Measurements from ENCODE around the gene AGBL4.

AGBL4 gene

DNA sequence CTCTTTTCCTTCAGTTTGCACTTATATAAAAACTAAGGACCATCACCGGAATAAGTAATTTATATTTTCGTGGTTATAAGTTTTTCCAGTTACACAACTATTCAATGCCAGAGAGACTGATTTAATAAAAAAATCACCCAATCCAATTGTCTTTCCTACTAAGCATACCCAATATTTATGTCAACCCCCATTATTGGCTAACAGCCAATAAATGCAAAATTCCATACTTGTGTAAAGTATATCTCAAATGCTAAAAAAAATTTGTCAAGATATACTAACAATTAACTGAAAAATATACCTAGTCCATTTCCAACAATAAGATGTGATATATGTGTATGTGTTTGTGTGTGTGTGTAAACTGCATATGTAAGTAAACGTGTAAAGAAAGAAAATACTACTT lies 117.4 kb downstream of the AGBL4 start:
- Histone ChIP-seq H3K27ac (no peak overlapping the region), H3K36me3 (no peaks in the 10 kb centered on the region), H3K27me3 (no peaks in the 10 kb centered on the region), H3K9me3 (no peaks in the 10 kb centered on the region), H3K4me3 (ENCODE audit: low read depth in 1 of 2, low read length in 1 of 2) (no peak overlapping the region), H3K4me1 (ENCODE audit: control insufficient read depth in 1 of 2, insufficient read depth in 1 of 2, low read depth in 1 of 2, low read length in 1 of 2) (no peaks in the 10 kb centered on the region)
- TF ChIP-seq, protein P1, sequence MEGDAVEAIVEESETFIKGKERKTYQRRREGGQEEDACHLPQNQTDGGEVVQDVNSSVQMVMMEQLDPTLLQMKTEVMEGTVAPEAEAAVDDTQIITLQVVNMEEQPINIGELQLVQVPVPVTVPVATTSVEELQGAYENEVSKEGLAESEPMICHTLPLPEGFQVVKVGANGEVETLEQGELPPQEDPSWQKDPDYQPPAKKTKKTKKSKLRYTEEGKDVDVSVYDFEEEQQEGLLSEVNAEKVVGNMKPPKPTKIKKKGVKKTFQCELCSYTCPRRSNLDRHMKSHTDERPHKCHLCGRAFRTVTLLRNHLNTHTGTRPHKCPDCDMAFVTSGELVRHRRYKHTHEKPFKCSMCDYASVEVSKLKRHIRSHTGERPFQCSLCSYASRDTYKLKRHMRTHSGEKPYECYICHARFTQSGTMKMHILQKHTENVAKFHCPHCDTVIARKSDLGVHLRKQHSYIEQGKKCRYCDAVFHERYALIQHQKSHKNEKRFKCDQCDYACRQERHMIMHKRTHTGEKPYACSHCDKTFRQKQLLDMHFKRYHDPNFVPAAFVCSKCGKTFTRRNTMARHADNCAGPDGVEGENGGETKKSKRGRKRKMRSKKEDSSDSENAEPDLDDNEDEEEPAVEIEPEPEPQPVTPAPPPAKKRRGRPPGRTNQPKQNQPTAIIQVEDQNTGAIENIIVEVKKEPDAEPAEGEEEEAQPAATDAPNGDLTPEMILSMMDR (IDR thresholded peaks at IDR 0.05): no peak

DNA sequence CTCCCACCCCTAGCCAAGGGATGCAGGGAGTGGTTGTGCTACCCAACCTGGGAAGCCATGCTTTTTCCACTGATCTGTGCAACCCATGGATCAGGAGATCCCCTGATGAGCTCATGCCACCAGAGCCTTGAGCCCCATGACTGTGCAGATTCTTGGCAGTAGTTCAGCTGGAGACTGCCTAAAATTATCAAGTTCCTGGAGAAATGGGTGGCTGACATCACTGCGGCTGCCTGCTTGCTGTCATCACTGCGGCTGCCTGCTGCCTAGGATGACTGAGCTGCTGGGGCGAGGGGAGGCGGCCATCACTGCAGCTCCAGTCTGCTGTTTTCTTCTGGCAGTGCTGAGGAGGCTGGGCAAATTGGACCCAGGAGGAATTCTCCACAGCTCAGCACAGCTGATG lies 159.2 kb downstream of the AGBL4 start:
- Histone ChIP-seq H3K9me3 (no peaks in the 10 kb centered on the region), H3K27ac (no peak overlapping the region), H3K4me3 (ENCODE audit: low read depth in 1 of 2, low read length in 1 of 2) (no peak overlapping the region), H3K4me1 (ENCODE audit: control insufficient read depth in 1 of 2, insufficient read depth in 1 of 2, low read depth in 1 of 2, low read length in 1 of 2) (no peaks in the 10 kb centered on the region), H3K36me3 (no peaks in the 10 kb centered on the region), H3K27me3 (no peaks in the 10 kb centered on the region)
- TF ChIP-seq, protein P1 (IDR thresholded peaks at IDR 0.05): no peak

DNA sequence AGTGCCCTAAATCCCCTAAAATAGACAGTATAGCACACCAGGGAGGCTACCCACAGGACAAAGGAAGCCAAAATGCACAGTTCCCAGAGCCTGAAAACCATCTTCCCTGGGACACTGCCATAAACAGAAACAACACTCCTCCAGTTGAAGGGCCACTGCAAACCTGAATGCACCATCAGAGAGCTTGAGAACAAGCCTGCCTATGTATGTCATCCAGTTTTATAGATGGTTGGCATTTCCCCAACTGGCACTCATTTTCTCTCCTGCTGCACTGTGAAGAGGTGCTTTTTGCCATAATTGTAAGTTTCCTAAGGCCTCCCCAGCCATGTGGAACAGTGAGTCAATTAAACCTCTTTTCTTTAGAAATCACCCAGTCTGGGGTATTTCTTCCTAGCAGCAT lies 169.0 kb downstream of the AGBL4 start:
- Histone ChIP-seq H3K36me3 (no peaks in the 10 kb centered on the region), H3K4me1 (ENCODE audit: control insufficient read depth in 1 of 2, insufficient read depth in 1 of 2, low read depth in 1 of 2, low read length in 1 of 2) (no peaks in the 10 kb centered on the region), H3K27me3 (no peaks in the 10 kb centered on the region), H3K9me3 (no peaks in the 10 kb centered on the region), H3K4me3 (ENCODE audit: low read depth in 1 of 2, low read length in 1 of 2) (no peak overlapping the region), H3K27ac (no peak overlapping the region)
- TF ChIP-seq, protein P1 (IDR thresholded peaks at IDR 0.05): no peak

DNA sequence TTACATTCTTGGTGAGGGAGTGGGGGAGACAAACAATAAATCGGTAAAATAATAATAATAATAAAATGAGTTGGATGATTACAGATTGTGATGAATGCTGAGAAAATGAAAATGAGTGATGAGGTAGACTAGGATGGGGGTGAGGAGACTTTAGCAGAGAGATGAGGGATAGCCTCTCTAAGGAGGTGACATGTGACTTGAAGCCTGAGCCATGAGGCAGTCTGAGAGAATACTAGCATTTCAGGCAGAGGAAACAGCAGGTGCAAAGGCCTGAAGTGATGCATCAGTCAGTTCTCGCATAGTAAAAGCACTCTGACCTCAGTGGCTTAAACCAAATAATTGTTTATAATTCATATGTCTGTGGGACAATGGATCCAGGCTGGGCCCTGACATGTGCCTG lies 181.2 kb downstream of the AGBL4 start:
- Histone ChIP-seq H3K27me3 (no peaks in the 10 kb centered on the region), H3K36me3 (no peaks in the 10 kb centered on the region), H3K9me3 (no peaks in the 10 kb centered on the region), H3K4me3 (ENCODE audit: low read depth in 1 of 2, low read length in 1 of 2) (no peak overlapping the region), H3K4me1 (ENCODE audit: control insufficient read depth in 1 of 2, insufficient read depth in 1 of 2, low read depth in 1 of 2, low read length in 1 of 2) (no peaks in the 10 kb centered on the region), H3K27ac (no peak overlapping the region)
- TF ChIP-seq, protein P1 (IDR thresholded peaks at IDR 0.05): no peak

DNA sequence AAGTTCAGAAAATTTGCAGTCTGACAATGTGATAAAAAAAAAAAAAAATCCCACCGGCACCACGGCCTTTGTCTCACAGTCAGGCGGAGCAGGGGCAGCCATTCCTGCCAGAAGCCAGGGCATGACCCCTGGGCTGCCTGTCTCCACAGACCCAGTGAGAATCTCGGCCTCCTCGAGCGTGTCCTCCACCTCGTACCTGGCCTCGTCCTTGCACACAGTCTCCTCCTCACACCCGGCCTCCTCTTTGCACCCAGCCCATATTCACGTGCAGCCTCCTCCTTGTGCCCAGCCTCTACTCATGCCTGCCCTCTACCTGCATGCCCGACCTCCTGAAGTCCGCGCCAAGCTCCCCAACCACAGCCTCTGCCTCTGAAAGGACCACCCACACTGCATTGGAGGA lies 182.0 kb downstream of the AGBL4 start:
- TF ChIP-seq, protein P1 (IDR thresholded peaks at IDR 0.05): no peak
- Histone ChIP-seq H3K4me3 (ENCODE audit: low read depth in 1 of 2, low read length in 1 of 2) (no peak overlapping the region), H3K9me3 (no peaks in the 10 kb centered on the region)

DNA sequence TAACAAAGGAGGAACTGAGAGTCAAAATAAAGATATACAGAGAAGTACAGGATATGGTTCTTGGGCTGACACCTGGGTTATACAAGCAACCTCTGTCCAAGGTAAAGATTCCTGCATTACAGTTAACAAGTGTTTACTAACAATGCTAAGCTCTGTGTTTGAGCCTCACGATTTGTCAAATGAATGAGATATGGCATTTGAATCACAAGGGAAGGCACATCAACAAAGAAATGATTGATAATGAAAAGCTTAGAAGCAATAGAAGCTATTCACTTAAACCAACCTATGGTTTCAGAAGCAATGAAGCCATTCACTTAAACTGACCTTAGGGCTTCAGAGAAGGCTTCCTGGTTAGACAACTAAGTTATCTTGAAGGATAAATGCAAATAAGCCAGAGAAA lies 199.5 kb downstream of the AGBL4 start:
- Histone ChIP-seq H3K27ac (no peak overlapping the region), H3K4me1 (ENCODE audit: control insufficient read depth in 1 of 2, insufficient read depth in 1 of 2, low read depth in 1 of 2, low read length in 1 of 2) (no peaks in the 10 kb centered on the region), H3K27me3 (no peaks in the 10 kb centered on the region), H3K9me3 (no peaks in the 10 kb centered on the region), H3K36me3 (no peaks in the 10 kb centered on the region), H3K4me3 (ENCODE audit: low read depth in 1 of 2, low read length in 1 of 2) (no peak overlapping the region)
- TF ChIP-seq, protein P1 (IDR thresholded peaks at IDR 0.05): no peak

More for the DNA sequence above, 182.0 kb downstream of the AGBL4 start:
- H3K4me1 ChIP-seq (ENCODE audit: control insufficient read depth in 1 of 2, insufficient read depth in 1 of 2, low read depth in 1 of 2, low read length in 1 of 2): no peaks in the 10 kb centered on the region
- H3K36me3 ChIP-seq: no peaks in the 10 kb centered on the region
- H3K27me3 ChIP-seq: no peaks in the 10 kb centered on the region
- H3K27ac ChIP-seq: no peak overlapping the region

All from neutrophil (primary cell).